SK-N-MC (cell line): Measurements from ENCODE around the gene ABR.
"Not testable (repeated sequence)": the region's sequence is repeated elsewhere in the genome, so short reads cannot be mapped to it uniquely, and the experiment has no call there.

ENCODE experiments used
- DNase-seq: peaks from one replicate; pipeline ENCODE4 v3.0.0-alpha.2; 2011; ENCODE audit warnings: low read depth, low spot score
- H3K27ac ChIP-seq: fragments of 200-600 bp; sonication (generic); 2 replicates; pipeline ENCODE4 v1.5.1; 2016; ENCODE audit warnings: mixed run types
- H3K36me3 ChIP-seq: fragments of 200-600 bp; sonication (generic); 2 replicates; pipeline ENCODE4 v1.6.1; 2017; ENCODE audit warnings: antibody characterized with exemption, low read length, mixed read lengths; ENCODE audit not compliant: insufficient read depth
- H3K4me3 ChIP-seq: fragments of 200-600 bp; sonication (generic); 2 replicates; pipeline ENCODE4 v1.5.1; 2016
- H3K9ac ChIP-seq: fragments of 200-600 bp; sonication (generic); 2 replicates; pipeline ENCODE4 v1.8.0; 2017; ENCODE audit warnings: mixed run types, mixed read lengths; ENCODE audit not compliant: insufficient read length
- H3K9me3 ChIP-seq: fragments of 200-600 bp; sonication (generic); 2 replicates; pipeline ENCODE4 v1.6.1; 2017; ENCODE audit warnings: low read depth, mild to moderate bottlenecking, antibody characterized with exemption, low read length, moderate library complexity, mixed read lengths
- EZH2 ChIP-seq: fragments of 200-600 bp; sonication (generic); IDR thresholded peaks from one replicate; pipeline ENCODE4 v1.6.1; 2017; ENCODE audit warnings: antibody characterized with exemption
- FOXP2 ChIP-seq: optimal IDR thresholded peaks from 2 replicates; pipeline ENCODE3; 2011; ENCODE audit warnings: mild to moderate bottlenecking, moderate library complexity; ENCODE audit not compliant: insufficient read depth; ENCODE audit errors: extremely low read length, control extremely low read depth
- POLR2AphosphoS5 ChIP-seq: IDR thresholded peaks from 2 replicates; pipeline ENCODE4 v1.6.1; 2012; ENCODE audit warnings: mild to moderate bottlenecking, low read depth, low read length, borderline replicate concordance

ABR gene

GRCh38 chr17:1047879-1048470 lies 131.8 kb downstream of the ABR start:
- H3K4me3 ChIP-seq: no peak overlapping the region
- TF ChIP-seq POLR2AphosphoS5 (no peak), FOXP2 (no peak), EZH2 (no peak)
- no peak overlapping the region for H3K9ac ChIP-seq
- no peaks in the 10 kb centered on the region for H3K9me3 ChIP-seq
- no peak overlapping the region for H3K27ac ChIP-seq
- H3K36me3 ChIP-seq: no peaks in the 10 kb centered on the region; the same call in 1 of the 2 replicates
- no peak for DNase-seq

- DNase-seq: no peak
- Histone ChIP-seq H3K36me3 (no peaks in the 10 kb centered on the region; the same call in 1 of the 2 replicates), H3K9me3 (no peaks in the 10 kb centered on the region), H3K27ac (no peak overlapping the region), H3K9ac (no peak overlapping the region), H3K4me3 (no peak overlapping the region)
- TF ChIP-seq FOXP2 (no peak), EZH2 (no peak), POLR2AphosphoS5 (no peak)
Measured at GRCh38 chr17:1047177-1047878, 132.5 kb downstream of the ABR start.

- no peaks in the 10 kb centered on the region; the same call in 1 of the 2 replicates for H3K36me3 ChIP-seq
- DNase-seq: no peak
- H3K27ac ChIP-seq: no peak overlapping the region
- no peak overlapping the region for H3K9ac ChIP-seq
- H3K4me3 ChIP-seq: no peak overlapping the region
- TF ChIP-seq POLR2AphosphoS5 (no peak), EZH2 (no peak), FOXP2 (no peak)
- no peaks in the 10 kb centered on the region for H3K9me3 ChIP-seq
Measured at GRCh38 chr17:1045456-1045855, 134.3 kb downstream of the ABR start.

GRCh38 chr17:1044387-1045009 lies 135.3 kb downstream of the ABR start:
- not testable (repeated sequence) for H3K9me3 ChIP-seq, H3K4me3 ChIP-seq, DNase-seq, H3K27ac ChIP-seq, H3K9ac ChIP-seq, H3K36me3 ChIP-seq

DNA sequence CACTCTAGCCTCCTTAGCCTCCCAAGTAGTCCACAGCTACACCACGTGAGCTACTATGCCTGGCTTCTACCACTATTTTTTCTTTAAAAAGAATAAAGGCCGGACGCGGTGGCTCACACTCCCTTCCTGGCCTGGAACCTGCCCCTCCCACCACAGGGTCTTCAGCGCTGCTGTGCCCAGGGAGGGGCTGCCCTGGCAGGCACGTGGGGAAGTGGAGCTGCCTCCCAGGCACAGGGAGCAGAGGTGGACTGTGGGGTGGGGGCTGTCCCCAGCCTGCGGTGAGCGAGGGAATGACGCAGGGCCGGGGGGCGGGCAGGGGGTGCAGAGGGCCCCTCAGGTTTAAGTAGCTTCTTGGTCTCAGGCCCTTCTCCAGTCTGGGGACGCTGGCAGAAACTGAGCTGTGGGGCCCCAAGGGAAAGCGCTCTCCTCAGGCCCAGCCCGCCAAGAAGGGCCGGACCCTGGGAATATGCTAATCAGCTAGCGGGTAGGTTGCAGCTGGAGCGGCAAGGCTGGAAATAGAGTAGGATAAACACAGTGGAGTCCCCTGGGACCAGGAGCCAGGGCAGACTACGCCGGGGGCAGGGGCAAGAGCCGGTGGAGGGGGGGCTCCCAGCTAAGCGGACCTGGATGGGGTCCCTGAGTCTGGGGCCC lies 136.1 kb downstream of the ABR start:
- no peak overlapping the region for H3K9ac ChIP-seq
- no peaks in the 10 kb centered on the region for H3K9me3 ChIP-seq
- TF ChIP-seq EZH2: no peak
- no peak for TF ChIP-seq FOXP2
- TF ChIP-seq POLR2AphosphoS5: no peak
- no peak overlapping the region for H3K4me3 ChIP-seq
- H3K27ac ChIP-seq: no peak overlapping the region
- no peak for DNase-seq
- no peaks in the 10 kb centered on the region; the same call in 1 of the 2 replicates for H3K36me3 ChIP-seq

DNA sequence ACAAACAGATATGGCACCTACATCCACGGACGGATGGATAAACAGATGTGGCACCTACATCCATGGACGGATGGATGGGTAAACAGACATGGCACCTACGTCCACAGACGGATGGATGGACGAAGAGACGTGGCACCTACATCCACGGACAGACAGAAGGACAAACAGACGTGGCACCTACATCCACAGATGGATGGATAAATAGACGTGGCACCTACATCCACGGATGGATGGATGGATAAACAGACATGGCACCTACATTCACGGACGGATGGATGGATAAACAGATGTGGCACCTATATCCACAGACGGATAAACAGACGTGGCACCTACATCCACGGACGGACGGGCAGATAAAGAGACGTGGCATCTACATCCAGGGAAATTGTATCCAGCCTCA lies 137.3 kb downstream of the ABR start:
- Histone ChIP-seq H3K4me3 (no peak overlapping the region), H3K27ac (no peak overlapping the region), H3K9ac (no peak overlapping the region), H3K9me3 (no peaks in the 10 kb centered on the region), H3K36me3 (no peaks in the 10 kb centered on the region; the same call in 1 of the 2 replicates)
- no peak for TF ChIP-seq POLR2AphosphoS5
- no peak for TF ChIP-seq FOXP2
- no peak for TF ChIP-seq EZH2
- no peak for DNase-seq

DNA sequence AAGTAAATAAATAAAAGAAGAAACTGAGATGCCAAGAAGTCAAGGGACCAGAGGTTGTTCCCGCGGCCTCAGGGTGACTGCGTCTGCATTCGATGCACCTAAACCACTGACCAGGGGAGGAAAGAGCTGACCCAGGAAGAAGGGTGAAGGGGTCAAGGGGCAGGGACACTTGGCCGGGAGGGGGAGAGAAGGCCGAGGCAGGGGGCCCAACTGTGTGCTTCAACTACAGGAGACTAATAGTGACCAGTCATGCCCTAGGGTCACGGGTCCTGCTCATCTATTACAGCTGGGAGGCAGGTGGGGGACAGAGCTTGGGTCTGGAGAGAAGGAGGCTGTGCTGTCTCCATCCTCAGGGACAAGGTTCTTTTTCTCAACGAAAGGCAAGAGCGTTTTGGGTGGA lies 138.0 kb downstream of the ABR start:
- TF ChIP-seq EZH2 (no peak), POLR2AphosphoS5 (no peak), FOXP2 (no peak)
- H3K36me3 ChIP-seq: no peaks in the 10 kb centered on the region; the same call in 1 of the 2 replicates

DNA sequence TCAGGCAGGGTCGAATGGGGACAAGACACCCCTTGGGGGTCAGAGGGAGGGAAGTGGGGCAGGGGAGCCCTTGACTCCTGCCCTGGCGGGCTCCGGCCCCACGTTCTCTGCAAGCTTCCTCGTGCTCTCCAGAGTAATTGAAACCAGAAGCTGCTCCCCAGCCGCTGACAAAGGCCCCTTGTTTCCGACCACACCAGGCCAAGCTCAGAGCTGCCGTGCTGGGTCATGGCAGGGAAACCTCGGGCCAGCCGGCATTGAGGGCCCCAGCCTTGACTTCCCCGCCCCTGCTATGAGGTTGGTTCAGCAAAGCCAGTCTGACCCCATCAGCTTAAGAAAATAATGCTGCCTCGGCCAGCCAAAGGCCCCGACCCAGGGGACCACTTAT lies 139.6 kb downstream of the ABR start:
- no peak for DNase-seq
- Histone ChIP-seq H3K36me3 (no peaks in the 10 kb centered on the region; the same call in 1 of the 2 replicates), H3K27ac (0 out of 2 replicates have a peak overlapping the region, but pooled peaks have one; percentile 19), H3K9me3 (no peaks in the 10 kb centered on the region), H3K9ac (peak overlapping the region; percentile 47), H3K4me3 (no peak overlapping the region)
- TF ChIP-seq FOXP2 (no peak), EZH2 (no peak), POLR2AphosphoS5 (no peak)

More for the DNA sequence above, 138.0 kb downstream of the ABR start:
- Histone ChIP-seq H3K9me3 (no peaks in the 10 kb centered on the region), H3K27ac (no peak overlapping the region), H3K4me3 (no peak overlapping the region), H3K9ac (no peak overlapping the region)
- DNase-seq: no peak
